GM19467 (cell line): Measurements from ENCODE around the gene PLEKHG2.
"Not testable (repeated sequence)": the region's sequence is repeated elsewhere in the genome, so short reads cannot be mapped to it uniquely, and the experiment has no call there.

Experiments
- ATAC-seq: cut with Tn5 transposase; IDR thresholded peaks from one replicate; pipeline ENCODE4 v1.9.1; 2021; ENCODE audit warnings: mild to moderate bottlenecking, moderate library complexity; ENCODE audit not compliant: unreplicated experiment

The PLEKHG2 gene

GRCh38 chr19:39446365-39447084 lies 34.1 kb downstream of the PLEKHG2 start:
- ATAC-seq = no peak

- no peak for ATAC-seq
These were observed 35.8 kb downstream of the PLEKHG2 start for GRCh38 chr19:39448271-39448670.

- no peak for ATAC-seq
These were observed 36.8 kb downstream of the PLEKHG2 start for GRCh38 chr19:39449116-39449797.

- ATAC-seq = not testable (repeated sequence)
These were observed 38.8 kb downstream of the PLEKHG2 start for GRCh38 chr19:39451257-39451656.

- ATAC-seq = no peak
These were observed 50.9 kb downstream of the PLEKHG2 start for GRCh38 chr19:39463403-39463802.

- ATAC-seq = no peak
These were observed 53.7 kb downstream of the PLEKHG2 start for GRCh38 chr19:39465956-39466747.

GRCh38 chr19:39467941-39468340 lies 55.5 kb downstream of the PLEKHG2 start:
- no peak for ATAC-seq

GRCh38 chr19:39469036-39469435 lies 56.6 kb downstream of the PLEKHG2 start:
- ATAC-seq = no peak

- ATAC-seq = no peak
These were observed 57.1 kb downstream of the PLEKHG2 start for GRCh38 chr19:39469567-39469966.

GRCh38 chr19:39470724-39471339 lies 58.4 kb downstream of the PLEKHG2 start:
- no peak for ATAC-seq

GRCh38 chr19:39471756-39472536 lies 59.5 kb downstream of the PLEKHG2 start:
- no peak for ATAC-seq

- ATAC-seq = no peak
These were observed 60.4 kb downstream of the PLEKHG2 start for GRCh38 chr19:39472746-39473442.

GRCh38 chr19:39473443-39473960 lies 61.0 kb downstream of the PLEKHG2 start:
- ATAC-seq = no peak

GRCh38 chr19:39474139-39474620 lies 61.7 kb downstream of the PLEKHG2 start:
- no peak for ATAC-seq

GRCh38 chr19:39475748-39476147 lies 63.3 kb downstream of the PLEKHG2 start:
- ATAC-seq = no peak
